ENCODE data around the gene TBC1D20. TPM values are rescaled to one million over a fixed set of nuclear protein-coding genes. Genes with fewer than 3 reads are reported as not detected.

The TBC1D20 gene
- total RNA-seq, 1 donor from 2014 or later: 52.8 TPM

DNA sequence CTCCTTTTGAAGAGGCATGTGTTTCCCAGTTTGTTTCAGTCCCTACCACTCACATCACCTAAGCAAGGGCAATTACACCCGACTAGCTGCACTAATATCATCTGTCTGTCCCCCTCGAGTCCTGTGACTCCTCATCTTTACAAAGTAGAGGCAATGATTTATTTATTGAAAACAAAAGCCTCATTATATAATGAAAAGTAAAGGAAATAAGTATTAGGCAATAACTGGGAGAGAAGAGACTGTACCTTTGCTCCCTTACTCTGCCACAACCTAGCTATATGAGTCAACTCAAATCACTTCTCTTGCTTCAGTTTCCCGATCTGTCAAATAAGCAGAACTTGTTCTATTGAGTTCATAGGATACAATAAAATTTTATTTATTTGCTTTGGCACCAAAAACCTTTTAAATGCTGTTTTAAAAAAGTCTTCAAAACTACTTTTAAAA lies 42.3 kb upstream of the TBC1D20 start:
- H3K4me3 Mint-ChIP-seq (ENCODE audit: unreplicated experiment): no peak overlapping the region
- peaks cover 13% of the 10 kb centered on the region for H3K4me1 Mint-ChIP-seq (ENCODE audit: unreplicated experiment)
- no peaks in the 10 kb centered on the region for H3K9me3 Mint-ChIP-seq (ENCODE audit: unreplicated experiment)
- TF ChIP-seq, protein P1, sequence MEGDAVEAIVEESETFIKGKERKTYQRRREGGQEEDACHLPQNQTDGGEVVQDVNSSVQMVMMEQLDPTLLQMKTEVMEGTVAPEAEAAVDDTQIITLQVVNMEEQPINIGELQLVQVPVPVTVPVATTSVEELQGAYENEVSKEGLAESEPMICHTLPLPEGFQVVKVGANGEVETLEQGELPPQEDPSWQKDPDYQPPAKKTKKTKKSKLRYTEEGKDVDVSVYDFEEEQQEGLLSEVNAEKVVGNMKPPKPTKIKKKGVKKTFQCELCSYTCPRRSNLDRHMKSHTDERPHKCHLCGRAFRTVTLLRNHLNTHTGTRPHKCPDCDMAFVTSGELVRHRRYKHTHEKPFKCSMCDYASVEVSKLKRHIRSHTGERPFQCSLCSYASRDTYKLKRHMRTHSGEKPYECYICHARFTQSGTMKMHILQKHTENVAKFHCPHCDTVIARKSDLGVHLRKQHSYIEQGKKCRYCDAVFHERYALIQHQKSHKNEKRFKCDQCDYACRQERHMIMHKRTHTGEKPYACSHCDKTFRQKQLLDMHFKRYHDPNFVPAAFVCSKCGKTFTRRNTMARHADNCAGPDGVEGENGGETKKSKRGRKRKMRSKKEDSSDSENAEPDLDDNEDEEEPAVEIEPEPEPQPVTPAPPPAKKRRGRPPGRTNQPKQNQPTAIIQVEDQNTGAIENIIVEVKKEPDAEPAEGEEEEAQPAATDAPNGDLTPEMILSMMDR (IDR thresholded peaks at IDR 0.05): no peak
- no peaks in the 10 kb centered on the region for H3K27me3 Mint-ChIP-seq (ENCODE audit: unreplicated experiment)
- no peak for DNase-seq (ENCODE audit: extremely low spot score, unreplicated experiment)
- H3K36me3 Mint-ChIP-seq (ENCODE audit: unreplicated experiment): peaks cover 44% of the 10 kb centered on the region
- no peak overlapping the region for H3K27ac Mint-ChIP-seq (ENCODE audit: unreplicated experiment)

- no peak for DNase-seq (ENCODE audit: extremely low spot score, unreplicated experiment)
- H3K9me3 Mint-ChIP-seq (ENCODE audit: unreplicated experiment): no peaks in the 10 kb centered on the region
- H3K4me3 Mint-ChIP-seq (ENCODE audit: unreplicated experiment): no peak overlapping the region
- H3K4me1 Mint-ChIP-seq (ENCODE audit: unreplicated experiment): peaks cover 2% of the 10 kb centered on the region
- H3K27me3 Mint-ChIP-seq (ENCODE audit: unreplicated experiment): no peaks in the 10 kb centered on the region
- no peak overlapping the region for H3K27ac Mint-ChIP-seq (ENCODE audit: unreplicated experiment)
- TF ChIP-seq, protein P1 (IDR thresholded peaks at IDR 0.05): no peak
- peaks cover 53% of the 10 kb centered on the region for H3K36me3 Mint-ChIP-seq (ENCODE audit: unreplicated experiment)
Observed at GRCh38 chr20:503048-503737, 40.9 kb upstream of the TBC1D20 start.

DNA sequence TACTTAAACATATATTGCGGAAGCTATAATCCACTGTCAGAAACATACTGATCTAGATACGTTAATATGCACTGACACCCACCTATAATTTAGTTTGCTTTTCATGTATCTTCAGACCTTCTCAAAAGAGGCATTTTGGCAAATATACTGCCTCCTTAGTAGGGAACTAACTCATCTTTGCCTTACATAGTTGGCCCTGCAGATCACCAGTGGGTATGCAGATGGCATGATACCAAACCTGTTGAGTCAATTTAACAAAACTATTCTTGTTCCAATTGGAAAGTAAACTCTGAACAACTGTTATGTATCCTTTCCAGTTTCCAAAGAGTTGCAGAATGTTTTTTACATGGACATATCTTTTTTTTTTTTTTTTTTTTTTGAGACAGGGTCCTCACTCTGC lies 35.6 kb upstream of the TBC1D20 start:
- Mint-ChIP-seq H3K27ac (ENCODE audit: unreplicated experiment) (no peak overlapping the region), H3K36me3 (ENCODE audit: unreplicated experiment) (peaks cover 52% of the 10 kb centered on the region), H3K4me1 (ENCODE audit: unreplicated experiment) (no peaks in the 10 kb centered on the region), H3K27me3 (ENCODE audit: unreplicated experiment) (no peaks in the 10 kb centered on the region), H3K9me3 (ENCODE audit: unreplicated experiment) (no peaks in the 10 kb centered on the region), H3K4me3 (ENCODE audit: unreplicated experiment) (no peak overlapping the region)
- no peak for DNase-seq (ENCODE audit: extremely low spot score, unreplicated experiment)
- TF ChIP-seq, protein P1 (IDR thresholded peaks at IDR 0.05): no peak

GRCh38 chr20:496126-496696 lies 33.9 kb upstream of the TBC1D20 start:
- no peak overlapping the region for H3K27ac Mint-ChIP-seq (ENCODE audit: unreplicated experiment)
- TF ChIP-seq, protein P1 (IDR thresholded peaks at IDR 0.05): no peak
- H3K27me3 Mint-ChIP-seq (ENCODE audit: unreplicated experiment): no peaks in the 10 kb centered on the region
- H3K9me3 Mint-ChIP-seq (ENCODE audit: unreplicated experiment): no peaks in the 10 kb centered on the region
- peaks cover 52% of the 10 kb centered on the region for H3K36me3 Mint-ChIP-seq (ENCODE audit: unreplicated experiment)
- H3K4me3 Mint-ChIP-seq (ENCODE audit: unreplicated experiment): no peak overlapping the region
- DNase-seq (ENCODE audit: extremely low spot score, unreplicated experiment): no peak
- H3K4me1 Mint-ChIP-seq (ENCODE audit: unreplicated experiment): no peaks in the 10 kb centered on the region

GRCh38 chr20:492159-492558 lies 29.8 kb upstream of the TBC1D20 start:
- no peaks in the 10 kb centered on the region for H3K9me3 Mint-ChIP-seq (ENCODE audit: unreplicated experiment)
- H3K27me3 Mint-ChIP-seq (ENCODE audit: unreplicated experiment): no peaks in the 10 kb centered on the region
- DNase-seq (ENCODE audit: extremely low spot score, unreplicated experiment): no peak
- H3K36me3 Mint-ChIP-seq (ENCODE audit: unreplicated experiment): peaks cover 56% of the 10 kb centered on the region
- H3K4me3 Mint-ChIP-seq (ENCODE audit: unreplicated experiment): no peak overlapping the region
- H3K27ac Mint-ChIP-seq (ENCODE audit: unreplicated experiment): no peak overlapping the region
- H3K4me1 Mint-ChIP-seq (ENCODE audit: unreplicated experiment): no peaks in the 10 kb centered on the region
- TF ChIP-seq, protein P1 (IDR thresholded peaks at IDR 0.05): no peak

Data from osteocyte (in vitro differentiated cells).